Thyroid gland (tissue), 4 donors: Measurements from ENCODE around the gene NHLRC4. TPM values are rescaled to one million over a fixed set of nuclear protein-coding genes. Genes with fewer than 3 reads are reported as not detected.

Experiments
- DNase-seq, 2 donors: peaks; one replicate each; pipeline ENCODE4 v3.0.0-alpha.2; 2019
- H3K27ac ChIP-seq, 3 donors: fragments of 200-600 bp; sonication (generic); 1 replicate in 2 of 3; 2 replicates in 1 of 3; pipeline ENCODE4 v1.5.1; 2016 to 2019; ENCODE audit warnings: mild to moderate bottlenecking in 1 of 3, moderate library complexity in 1 of 3
- H3K27me3 ChIP-seq: fragments of 200-600 bp; sonication (generic); one replicate; pipeline ENCODE4 v1.5.1; 2019
- H3K36me3 ChIP-seq, 2 donors: fragments of 200-600 bp; sonication (generic); one replicate each; pipeline ENCODE4 v1.5.1; 2016 to 2019
- H3K4me1 ChIP-seq, 2 donors: fragments of 200-600 bp; sonication (generic); one replicate each; pipeline ENCODE4 v1.5.1; 2017 to 2019
- H3K4me3 ChIP-seq, 3 donors: fragments of 200-600 bp; sonication (generic); replicated peaks in 1 of 3; 1 replicate in 2 of 3; 2 replicates in 1 of 3; pipeline ENCODE4 v1.5.1; 2016; ENCODE audit warnings: mild to moderate bottlenecking in 1 of 3
- H3K9me3 ChIP-seq: fragments of 200-600 bp; sonication (generic); one replicate; pipeline ENCODE4 v1.5.1; 2017
- CTCF ChIP-seq, 6 experiments: fragments of 200-600 bp in 3 of 6; fragments of 450-650 bp in 3 of 6; sonication (generic) in 3 of 6; IDR thresholded peaks; one replicate each; pipeline ENCODE4 v1.5.1; 2016 to 2019; ENCODE audit warnings: antibody characterized with exemption in 6 of 6, mild to moderate bottlenecking in 2 of 6, inconsistent platforms in 1 of 6, moderate library complexity in 1 of 6
- POLR2A ChIP-seq, 2 donors: fragments of 450-650 bp; IDR thresholded peaks; one replicate each; pipeline ENCODE4 v1.6.1; 2017; ENCODE audit warnings: antibody characterized with exemption in 2 of 2, mild to moderate bottlenecking in 2 of 2, moderate library complexity in 1 of 2
- WGBS, 2 donors: methylation state at CpG; one replicate each; pipeline ENCODE4 v1.1.5; 2017; 5-methylcytosine and 5-hydroxymethylcytosine counted together
- intact Hi-C: fragments of 100-400 bp; cut with DNase I; formaldehyde crosslinking; loops from one replicate; pipeline ENCODE4 v1.15.1; 2023
- microRNA-seq: library from miRNA; unstranded; fragments of <30 nt; microRNA quantifications from one replicate; pipeline ENCODE4, GENCODE V29; 2016
- small RNA-seq: library from RNA; depleted of rRNA; stranded (forward); fragments of <200 nt; gene quantifications from one replicate; pipeline ENCODE3, GENCODE V24; 2016
- total RNA-seq, 4 donors: library from RNA; depleted of rRNA; stranded (reverse); fragments of >200 nt; gene quantifications; one replicate each; pipeline ENCODE4 v1.2.3, GENCODE V29; 2016

The NHLRC4 gene
- total RNA-seq, 4 donors from 2014 or later, result 0.63 to 0.81 (median 0.67) TPM; not detected in 1

- TF ChIP-seq POLR2A (IDR thresholded peaks at IDR 0.05), result no peak
- no peak for TF ChIP-seq CTCF (IDR thresholded peaks at IDR 0.05)
- intact Hi-C loops, result no loop called here
- no peaks in the 10 kb centered on the region for H3K36me3 ChIP-seq
- H3K27ac ChIP-seq, result no peak overlapping the region
- no peak overlapping the region for H3K4me3 ChIP-seq
- no peaks in the 10 kb centered on the region for H3K9me3 ChIP-seq
- WGBS, 2 donors, result 86 to 89% methylated on average over 23 to 31 of the region's 39 CpGs
- no peaks in the 10 kb centered on the region for H3K27me3 ChIP-seq
- DNase-seq, result no peak
- H3K4me1 ChIP-seq, result peaks cover 0 to 6% of the 10 kb centered on the region in 2 donors
These were observed 50.2 kb downstream of the NHLRC4 start for GRCh38 chr16:616733-617586.

GRCh38 chr16:617855-618254 lies 51.0 kb downstream of the NHLRC4 start:
- no peak overlapping the region for H3K4me3 ChIP-seq
- no peaks in the 10 kb centered on the region for H3K27me3 ChIP-seq
- no peak overlapping the region for H3K27ac ChIP-seq
- 61 to 63% methylated on average over 10 to 11 of the region's 16 CpGs for WGBS, 2 donors
- intact Hi-C loops, result no loop called here
- H3K4me1 ChIP-seq, result peaks cover 0 to 8% of the 10 kb centered on the region in 2 donors
- H3K9me3 ChIP-seq, result no peaks in the 10 kb centered on the region
- no peaks in the 10 kb centered on the region for H3K36me3 ChIP-seq
- no peak for TF ChIP-seq POLR2A (IDR thresholded peaks at IDR 0.05)
- TF ChIP-seq CTCF (IDR thresholded peaks at IDR 0.05), result no peak
- DNase-seq, result no peak

Small RNA genes lying within 50 kb of the gene (microRNA-seq; reads per million reads assigned to microRNA genes)
- gene MIR3176 (not detected), gene MIR5587 (not detected)

Small RNA genes lying within 50 kb of the gene (small RNA-seq; reads per million reads assigned to genes)
- not detected for gene MIR3176
- gene MIR5587, result not detected
- not detected for gene Z98883.1

Other genes with a start within 250 kb of the NHLRC4 start
- gene AXIN1, start 214.3 kb upstream of the NHLRC4 start, total RNA-seq, result 10 to 100 TPM; 17.5 to 29.7 (median 26.4) TPM
- 100 to 1,000 TPM in 1 of 4 donors, 10 to 100 TPM in 3; 39.9 to 106 (median 80.7) TPM for gene MRPL28, start 196.5 kb upstream of the NHLRC4 start, total RNA-seq
- gene PGAP6, start 185.0 kb upstream of the NHLRC4 start, total RNA-seq, result 10 to 100 TPM; 31.6 to 83.3 (median 62.2) TPM
- 10 to 100 TPM; 31.7 to 65.0 (median 59.7) TPM for gene NME4, start 169.8 kb upstream of the NHLRC4 start, total RNA-seq
- gene DECR2, start 165.1 kb upstream of the NHLRC4 start, total RNA-seq, result 10 to 100 TPM in 2 of 4 donors, 1 to 10 TPM in 2; 3.1 to 13.5 (median 9.5) TPM
- gene RAB11FIP3, start 141.4 kb upstream of the NHLRC4 start, total RNA-seq, result 10 to 100 TPM; 26.6 to 34.3 (median 28.0) TPM
- gene CAPN15, start 39.3 kb upstream of the NHLRC4 start, total RNA-seq, result 10 to 100 TPM; 19.6 to 42.6 (median 29.0) TPM
- not detected for gene PRR35, start 6.6 kb upstream of the NHLRC4 start, total RNA-seq
- 100 to 1,000 TPM in 3 of 4 donors, 10 to 100 TPM in 1; 69.6 to 125 (median 108) TPM for gene PIGQ, start 3.0 kb downstream of the NHLRC4 start, total RNA-seq
- gene RAB40C, start 23.1 kb downstream of the NHLRC4 start, total RNA-seq, result 10 to 100 TPM; 17.7 to 24.4 (median 18.4) TPM
- 1 to 10 TPM in 1 of 4 donors, under 1 TPM in 3; 0.13 to 1.8 (median 0.77) TPM for gene WFIKKN1, start 64.0 kb downstream of the NHLRC4 start, total RNA-seq
- 100 to 1,000 TPM in 2 of 4 donors, 10 to 100 TPM in 2; 54.2 to 180 (median 115) TPM for gene METTL26, start 69.3 kb downstream of the NHLRC4 start, total RNA-seq
- gene MCRIP2, start 74.8 kb downstream of the NHLRC4 start, total RNA-seq, result 100 to 1,000 TPM in 1 of 4 donors, 10 to 100 TPM in 3; 61.3 to 124 (median 69.1) TPM
- gene WDR90, start 82.4 kb downstream of the NHLRC4 start, total RNA-seq, result 10 to 100 TPM; 23.6 to 56.0 (median 34.3) TPM
- 10 to 100 TPM; 49.7 to 81.8 (median 57.6) TPM for gene RHOT2, start 101.1 kb downstream of the NHLRC4 start, total RNA-seq
- under 1 TPM in 3 of 4 donors, not detected in 1; 0.27 to 0.63 (median 0.56) TPM for gene RHBDL1, start 108.7 kb downstream of the NHLRC4 start, total RNA-seq
- gene STUB1, start 113.4 kb downstream of the NHLRC4 start, total RNA-seq, result 100 to 1,000 TPM; 134 to 206 (median 162) TPM
- gene JMJD8, start 117.3 kb downstream of the NHLRC4 start, total RNA-seq, result 100 to 1,000 TPM in 3 of 4 donors, 10 to 100 TPM in 1; 72.8 to 156 (median 124) TPM
- gene WDR24, start 123.4 kb downstream of the NHLRC4 start, total RNA-seq, result 10 to 100 TPM; 13.3 to 20.1 (median 17.6) TPM
- 1 to 10 TPM; 5.8 to 7.5 (median 6.9) TPM for gene FBXL16, start 138.8 kb downstream of the NHLRC4 start, total RNA-seq
- 100 to 1,000 TPM in 1 of 4 donors, 10 to 100 TPM in 3; 51.0 to 109 (median 57.0) TPM for gene METRN, start 148.1 kb downstream of the NHLRC4 start, total RNA-seq
- gene ANTKMT, start 154.1 kb downstream of the NHLRC4 start, total RNA-seq, result 100 to 1,000 TPM in 1 of 4 donors, 10 to 100 TPM in 3; 56.4 to 109 (median 63.8) TPM
- gene CCDC78, start 159.4 kb downstream of the NHLRC4 start, total RNA-seq, result under 1 TPM in 1 of 4 donors, not detected in 3; 0.27 TPM
- 1 to 10 TPM in 3 of 4 donors, not detected in 1; 3.8 to 8.7 (median 5.1) TPM for gene HAGHL, start 160.1 kb downstream of the NHLRC4 start, total RNA-seq
- 10 to 100 TPM; 38.7 to 53.8 (median 44.6) TPM for gene CIAO3, start 174.0 kb downstream of the NHLRC4 start, total RNA-seq
- gene MSLN, start 193.7 kb downstream of the NHLRC4 start, total RNA-seq, result not detected
- gene RPUSD1, start 221.4 kb downstream of the NHLRC4 start, total RNA-seq, result 10 to 100 TPM; 14.1 to 27.9 (median 20.8) TPM
- 10 to 100 TPM; 10.1 to 14.6 (median 11.7) TPM for gene CHTF18, start 221.6 kb downstream of the NHLRC4 start, total RNA-seq
- not detected for gene GNG13, start 233.7 kb downstream of the NHLRC4 start, total RNA-seq